GM18505 (cell line): Measurements from ENCODE around the gene XYLB.

Experiments
- ATAC-seq: cut with Tn5 transposase; IDR thresholded peaks from one replicate; pipeline ENCODE4 v1.9.1; 2021; ENCODE audit not compliant: unreplicated experiment
- POLR2A ChIP-seq: IDR thresholded peaks from 4 replicates; pipeline ENCODE4 v1.6.1; 2011; ENCODE audit warnings: borderline replicate concordance; ENCODE audit not compliant: insufficient read depth, insufficient read length; ENCODE audit errors: extremely low read depth

XYLB gene

DNA sequence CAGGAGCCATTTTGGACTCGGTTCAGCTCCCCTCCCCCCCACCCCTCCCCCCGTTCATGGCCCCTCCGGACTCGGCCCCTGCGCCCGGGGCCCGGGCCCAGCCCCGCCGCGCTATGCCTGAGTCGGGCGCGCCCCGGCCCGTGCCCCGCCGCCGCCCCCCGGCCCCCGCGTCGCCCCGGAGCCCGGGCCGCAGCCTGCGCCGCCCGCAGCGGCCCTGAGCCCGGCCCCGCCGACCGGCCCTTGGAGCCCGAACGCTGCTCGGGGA is 107.3 kb downstream of the XYLB start:
- ATAC-seq, result no peak
- no peak for TF ChIP-seq POLR2A

DNA sequence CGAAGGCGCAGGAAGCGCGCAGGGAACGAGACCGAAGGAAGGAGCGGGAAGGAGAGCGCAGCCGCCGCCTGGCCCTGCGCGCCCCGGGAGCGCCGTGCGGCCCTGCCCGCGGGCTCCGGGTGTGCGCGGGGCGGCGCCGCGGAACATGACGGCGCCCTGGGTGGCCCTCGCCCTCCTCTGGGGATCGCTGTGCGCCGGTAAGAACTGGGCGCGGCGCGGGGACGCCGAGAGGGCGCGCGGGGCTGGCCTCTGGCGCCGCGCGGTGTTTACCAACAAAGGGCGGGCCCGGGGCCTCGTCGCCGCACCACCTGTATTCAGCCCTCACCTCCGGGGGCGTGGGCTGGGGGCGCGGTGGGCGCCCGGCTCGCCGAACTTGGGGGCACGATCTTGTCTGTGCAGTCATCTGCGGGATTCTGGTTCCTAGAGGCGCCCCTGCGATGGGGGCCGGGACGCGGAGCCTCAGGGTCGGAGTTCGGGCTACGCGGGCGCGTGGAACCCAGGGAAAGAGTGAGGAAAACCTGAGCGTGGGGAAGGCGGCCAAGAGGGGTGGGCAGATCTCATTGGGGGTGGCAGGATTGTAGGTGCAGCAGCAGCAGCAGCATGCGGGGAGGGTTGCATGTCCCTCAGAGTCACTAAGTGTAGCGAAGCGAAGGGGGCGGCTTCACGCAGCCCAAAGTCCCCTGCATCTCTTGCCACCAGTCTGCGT is 107.7 kb downstream of the XYLB start:
- ATAC-seq, result no peak
- TF ChIP-seq POLR2A, result peak; percentile 41

DNA sequence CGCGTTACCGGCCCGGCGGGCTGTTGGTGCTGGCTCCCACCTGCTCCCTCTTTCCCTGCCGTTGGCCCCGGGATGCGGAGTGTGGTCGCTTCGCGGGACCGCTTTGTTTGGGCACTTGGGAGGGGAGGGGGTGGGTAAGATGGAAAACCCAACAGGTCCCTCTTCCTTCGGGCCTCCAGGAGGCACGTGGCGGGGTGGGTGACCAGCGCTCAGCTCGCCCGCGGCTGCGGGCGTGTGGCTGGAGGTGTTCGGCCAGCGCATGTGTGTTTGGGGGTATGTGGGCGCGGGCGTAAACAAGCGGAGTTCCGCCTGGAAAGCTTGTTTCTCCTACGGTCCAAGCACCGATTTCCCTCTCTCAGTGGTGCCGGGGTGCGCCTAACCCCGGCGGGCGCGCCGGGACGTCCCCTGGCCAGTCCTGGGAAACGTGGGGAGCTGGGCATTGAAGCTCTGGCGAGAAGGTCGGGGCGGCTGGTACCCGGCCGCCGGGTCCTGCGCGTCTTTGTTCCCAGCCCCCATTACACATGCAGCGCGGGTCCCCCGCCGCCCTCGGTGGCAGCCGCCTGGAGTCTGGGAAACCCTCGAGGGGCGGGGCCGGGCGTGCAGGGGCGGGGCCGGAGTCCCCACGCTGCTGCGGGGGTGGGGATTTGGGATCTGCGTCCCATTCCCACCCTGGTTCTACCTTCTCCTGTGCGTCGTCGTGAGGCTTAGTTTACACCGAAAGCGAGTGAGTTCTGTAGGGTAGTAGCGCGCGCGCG is 108.5 kb downstream of the XYLB start:
- no peak for ATAC-seq
- TF ChIP-seq POLR2A, result no peak

DNA sequence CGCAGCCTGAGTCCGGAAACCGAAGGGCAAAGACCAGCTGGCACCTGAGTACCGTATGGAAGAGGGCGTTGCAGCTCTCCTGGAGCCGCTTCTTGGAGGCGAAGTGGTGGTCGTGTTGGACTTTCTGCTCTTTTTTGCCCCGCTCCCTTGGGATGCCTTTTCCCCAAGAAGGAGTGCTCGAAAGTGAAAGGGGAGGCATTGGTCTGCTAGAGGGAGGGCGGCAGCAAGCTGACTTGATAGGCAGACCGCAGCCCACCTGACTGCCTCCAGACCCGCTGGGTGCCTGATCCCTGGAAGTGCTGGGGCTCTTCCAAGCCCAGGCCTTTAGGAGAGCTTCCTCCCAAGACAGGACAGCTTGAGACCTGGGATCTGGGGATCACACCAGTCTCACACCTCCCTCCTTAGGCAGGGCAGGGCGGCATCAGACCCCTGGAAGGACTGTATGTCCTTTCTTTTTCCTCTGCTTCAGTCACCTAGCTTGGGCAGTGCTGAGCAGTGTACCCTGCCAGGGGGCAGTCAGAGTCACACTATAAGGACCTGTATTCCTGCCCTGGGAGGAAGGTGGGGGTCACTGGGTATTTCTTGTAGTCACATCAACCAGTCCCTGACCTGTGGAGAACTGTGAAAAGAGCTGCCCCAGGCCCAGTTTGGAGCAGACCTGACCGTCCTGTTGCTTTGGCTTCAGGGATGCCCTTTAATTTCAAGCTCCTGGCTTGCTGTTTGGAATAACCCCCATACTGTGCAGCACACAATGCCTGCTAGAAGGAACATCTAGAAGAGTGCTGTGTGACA is 109.2 kb downstream of the XYLB start:
- TF ChIP-seq POLR2A, result no peak

DNA sequence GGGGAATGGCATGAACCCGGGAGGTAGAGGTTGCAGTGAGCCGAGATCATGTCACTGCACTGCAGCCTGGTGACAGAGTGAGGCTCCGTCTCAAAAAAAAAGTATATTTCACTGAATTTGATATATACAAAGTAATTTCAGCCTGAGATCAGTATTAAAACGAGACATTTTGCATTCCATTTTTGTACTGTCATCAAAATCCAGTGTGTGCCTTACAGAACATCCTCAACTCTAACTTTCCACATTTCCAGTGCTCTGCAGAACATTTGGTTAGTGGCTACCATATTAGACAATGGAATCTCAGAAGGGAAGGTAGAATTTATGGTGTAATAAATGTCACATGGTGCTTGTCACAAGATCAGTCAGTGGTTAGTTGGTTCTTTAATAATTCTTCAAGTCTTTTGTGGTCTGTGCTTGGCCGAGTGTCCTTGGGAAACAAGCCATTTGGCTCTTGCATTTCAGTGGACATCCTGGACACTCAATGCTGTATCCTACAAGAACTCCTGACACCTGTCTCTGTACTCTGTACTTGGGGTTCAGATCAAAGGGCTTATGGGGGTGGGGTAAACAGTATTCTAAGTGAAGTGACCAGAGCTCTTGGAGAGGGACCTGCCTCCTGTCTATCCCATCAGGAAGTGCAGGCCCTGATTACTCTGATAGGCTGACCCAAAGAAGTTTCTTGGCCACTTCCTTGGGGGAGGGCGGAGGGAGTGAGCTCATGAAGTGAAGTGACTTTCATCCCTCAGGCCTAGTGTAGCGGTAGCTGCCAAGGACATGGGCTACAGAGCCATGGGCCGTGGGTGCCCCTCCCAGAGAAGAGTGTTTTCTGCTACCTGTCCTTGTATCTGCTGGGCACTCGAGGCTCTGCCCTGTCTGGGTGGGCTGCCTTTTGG is 110.8 kb downstream of the XYLB start:
- ATAC-seq, result no peak

More for the DNA sequence above, 109.2 kb downstream of the XYLB start:
- no peak for ATAC-seq

DNA sequence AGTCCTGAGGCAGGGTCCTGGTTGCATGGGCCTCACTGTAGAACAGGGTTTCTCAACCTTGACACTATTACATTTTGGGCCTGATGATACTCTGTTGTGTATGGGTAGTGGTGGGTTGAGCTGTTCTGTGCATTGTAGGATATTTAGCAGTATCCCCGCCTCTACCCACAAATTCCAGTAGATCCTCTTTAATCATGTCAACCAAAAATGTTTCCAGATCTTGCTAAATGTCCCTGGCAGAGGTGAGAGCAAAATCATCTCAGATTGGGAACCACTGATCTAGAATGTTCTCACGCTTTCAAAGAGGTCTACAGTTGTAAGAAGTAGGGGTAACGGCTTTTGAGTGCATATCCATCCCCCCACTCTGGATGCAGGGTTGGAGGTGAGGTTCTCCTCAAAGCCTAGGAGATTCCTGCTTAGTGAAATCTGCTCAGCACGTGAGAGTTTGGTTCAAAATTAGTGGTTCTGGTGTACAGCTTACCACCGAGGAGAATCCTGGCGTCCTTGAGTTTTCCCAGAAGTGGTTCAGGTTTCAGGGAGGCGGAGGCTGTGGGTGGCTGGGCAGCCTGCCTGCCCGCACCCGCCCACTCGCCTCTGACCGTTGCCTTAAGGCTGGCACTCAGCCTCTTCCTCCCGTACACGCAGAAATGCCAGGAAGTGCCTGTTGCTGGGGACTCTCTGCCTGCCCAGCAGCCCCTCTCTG is 112.4 kb downstream of the XYLB start:
- TF ChIP-seq POLR2A, result no peak
- no peak for ATAC-seq

More for the DNA sequence above, 110.8 kb downstream of the XYLB start:
- no peak for TF ChIP-seq POLR2A

DNA sequence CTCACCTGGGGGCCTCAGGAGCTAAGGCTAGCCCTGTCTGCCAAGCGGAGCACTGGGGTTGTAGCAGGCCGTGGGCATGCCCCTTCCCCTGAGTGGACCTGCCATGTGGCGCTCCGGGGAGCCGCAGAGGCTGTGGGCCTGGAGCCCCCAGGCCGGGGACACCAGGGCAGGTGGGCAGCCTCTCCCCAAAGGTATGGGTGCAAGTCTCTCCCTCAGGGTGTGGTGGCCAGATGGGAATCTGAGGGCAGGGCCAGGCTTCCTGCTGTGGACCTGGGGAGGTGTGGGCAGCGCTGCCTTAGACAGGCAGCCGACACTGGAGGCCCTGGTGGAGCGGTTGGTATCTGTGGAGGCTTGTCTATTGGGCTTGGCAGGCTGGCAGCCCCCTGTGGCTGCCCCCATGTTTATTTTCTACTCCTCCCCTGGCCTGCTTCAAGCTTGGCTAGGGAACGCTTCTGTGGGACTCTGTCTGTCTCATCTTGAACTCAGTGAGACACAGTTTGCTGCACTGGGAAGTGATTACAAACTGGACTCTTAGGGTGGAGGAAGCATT is 113.0 kb downstream of the XYLB start:
- TF ChIP-seq POLR2A, result no peak
- ATAC-seq, result no peak

DNA sequence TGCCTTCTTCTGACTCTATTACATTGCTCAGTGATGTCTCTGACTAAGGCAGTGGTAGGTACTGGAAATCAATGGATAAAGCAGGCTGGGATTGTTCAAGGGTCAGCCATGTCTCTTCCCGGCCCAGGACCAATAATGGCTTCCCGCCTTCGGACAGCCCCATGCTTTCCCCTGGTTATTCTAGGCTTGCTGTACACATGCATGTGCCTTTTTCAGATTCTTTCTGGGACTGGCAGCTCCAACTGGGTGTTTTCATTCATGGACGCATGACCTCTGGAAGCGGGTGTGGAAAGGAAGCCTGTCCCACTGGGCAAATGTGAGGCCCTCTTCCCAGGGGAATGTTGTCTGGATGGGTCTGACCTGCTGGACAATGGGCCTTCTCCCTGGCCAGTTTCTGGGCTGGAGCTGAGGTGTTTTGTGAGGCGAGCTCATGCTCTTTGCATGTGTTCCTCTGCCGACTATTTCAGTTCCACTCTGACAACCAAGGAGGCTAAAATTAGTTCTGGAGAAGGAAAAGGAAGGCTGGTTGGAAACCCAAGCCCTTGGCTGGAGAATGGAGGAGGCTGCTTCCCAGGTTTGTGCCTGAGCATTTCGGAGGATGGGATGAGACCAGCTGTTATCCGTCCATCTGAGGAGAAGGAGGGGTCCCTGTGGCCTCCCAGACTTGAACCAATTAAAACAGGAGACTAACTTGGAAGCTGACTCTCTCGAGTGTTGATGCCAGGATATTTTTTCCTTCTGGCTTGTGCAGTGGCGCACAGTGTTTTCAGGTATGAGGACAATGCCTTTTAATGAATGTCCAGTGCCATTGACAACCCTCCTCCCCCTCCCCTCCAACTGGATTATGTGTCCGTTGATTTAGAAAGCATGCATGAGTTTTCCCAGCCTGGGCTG is 114.0 kb downstream of the XYLB start:
- no peak for TF ChIP-seq POLR2A
- no peak for ATAC-seq
